A549 treated with AZD2906 at 1 μM for 4 hours (cell line): ENCODE results near the gene RPGRIP1. TPM values are rescaled to one million over a fixed set of nuclear protein-coding genes. Genes with fewer than 3 reads are reported as not detected.

ENCODE experiments used
- total RNA-seq: library from RNA; stranded (reverse); fragments of 200-300 nt; extraction: Qiagen RNA extraction; gene quantifications from 5 replicates; pipeline ENCODE4 v1.2.3, GENCODE V29; 2022

RPGRIP1 gene
- 0.10 to 0.31 TPM (median 0.18 TPM) in 5 replicates for total RNA-seq

GRCh38 chr14:21279783-21280182 lies at the start of gene RPGRIP1:
Gene RPGRIP1, plus strand, starts transcription at chr14:21280083. Its CDS starts 7,894 bp downstream, at chr14:21287977.

GRCh38 chr14:21269252-21270046 lies 10.4 kb upstream of the RPGRIP1 start, which contains the start of gene HNRNPC:
Gene HNRNPC, minus strand, starts transcription at chr14:21269442. Its CDS starts 35,249 bp downstream, at chr14:21234193.

Other genes with a start within 250 kb of the RPGRIP1 start
- not detected in 5 replicates for gene TPPP2, start 249.9 kb upstream of the RPGRIP1 start, total RNA-seq
- not detected in 5 replicates for gene RNASE13, start 245.3 kb upstream of the RPGRIP1 start, total RNA-seq
- not detected in 5 replicates for gene RNASE7, start 237.7 kb upstream of the RPGRIP1 start, total RNA-seq
- gene RNASE8, start 222.3 kb upstream of the RPGRIP1 start, total RNA-seq, result not detected in 5 replicates
- gene ARHGEF40, start 209.8 kb upstream of the RPGRIP1 start, total RNA-seq, result 7.0 to 10.6 TPM (median 8.9 TPM) in 5 replicates
- 18.0 to 29.6 TPM (median 28.1 TPM) in 5 replicates for gene ZNF219, start 181.4 kb upstream of the RPGRIP1 start, total RNA-seq
- gene TMEM253, start 179.0 kb upstream of the RPGRIP1 start, total RNA-seq, result 0.44 to 1.1 TPM (median 0.65 TPM) in 5 replicates
- gene OR5AU1, start 124.0 kb upstream of the RPGRIP1 start, total RNA-seq, result not detected in 5 replicates
- 730 to 1,057 TPM (median 765 TPM) in 5 replicates for gene HNRNPC, start 10.6 kb upstream of the RPGRIP1 start, total RNA-seq
- gene SUPT16H, start 103.9 kb downstream of the RPGRIP1 start, total RNA-seq, result 89.8 to 120 TPM (median 93.0 TPM) in 5 replicates
- 35.3 to 41.6 TPM (median 36.7 TPM) in 5 replicates for gene CHD8, start 176.0 kb downstream of the RPGRIP1 start, total RNA-seq
- gene RAB2B, start 196.9 kb downstream of the RPGRIP1 start, total RNA-seq, result 11.2 to 15.4 TPM (median 12.0 TPM) in 5 replicates
- 62.2 to 68.9 TPM (median 67.1 TPM) in 5 replicates for gene TOX4, start 197.1 kb downstream of the RPGRIP1 start, total RNA-seq
- 40.7 to 48.0 TPM (median 44.8 TPM) in 5 replicates for gene METTL3, start 231.3 kb downstream of the RPGRIP1 start, total RNA-seq
- 0.57 to 0.86 TPM (median 0.71 TPM) in 5 replicates for gene SALL2, start 246.3 kb downstream of the RPGRIP1 start, total RNA-seq